ENCODE data around the gene ZEB2.

Gene ZEB2

DNA sequence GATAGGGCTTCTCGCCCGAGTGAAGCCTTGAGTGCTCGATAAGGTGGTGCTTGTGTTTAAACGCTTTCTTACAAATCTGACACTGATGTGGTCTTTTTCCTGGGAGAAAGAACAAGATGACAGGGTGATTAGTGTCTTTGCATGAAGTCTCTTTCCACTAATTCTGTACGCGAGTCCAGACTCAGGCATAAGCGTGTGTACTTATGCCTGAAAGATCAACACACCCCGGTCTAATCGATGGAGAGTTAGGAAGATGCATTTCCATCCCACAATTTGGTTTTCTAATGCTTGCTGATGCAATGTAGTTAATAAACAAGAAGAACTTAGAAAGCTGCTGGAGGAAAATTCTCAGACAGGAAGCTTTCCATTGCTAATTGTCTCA lies 130.0 kb downstream of the ZEB2 start:
- Histone ChIP-seq H3K4me3 (ENCODE audit: insufficient read depth, low read length, poor library complexity, severe bottlenecking) (no peak overlapping the region), H3K36me3 (ENCODE audit: low read length) (peaks cover 3% of the 10 kb centered on the region; the same call in 1 of the 2 replicates), H3K9me2 (replicated peaks; ENCODE audit: insufficient read depth, low read length) (no peaks in the 10 kb centered on the region), H3K9ac (ENCODE audit: low read length) (no peak overlapping the region), H3K27me3 (ENCODE audit: low read length) (no peaks in the 10 kb centered on the region), H3K79me2 (ENCODE audit: insufficient read depth, low read length) (no peaks in the 10 kb centered on the region), H3F3A (ENCODE audit: insufficient read depth) (no peaks in the 10 kb centered on the region), H3K9me3 (ENCODE audit: insufficient read depth, low read length) (no peaks in the 10 kb centered on the region), H3K27ac (ENCODE audit: low read depth, low read length) (no peak overlapping the region), H3K4me2 (ENCODE audit: low read depth, low read length, poor library complexity, severe bottlenecking) (no peak overlapping the region), H2AFZ (ENCODE audit: low read depth, low read length, severe bottlenecking) (no peak overlapping the region), H4K20me1 (ENCODE audit: low read depth, low read length) (no peaks in the 10 kb centered on the region)
- TF ChIP-seq, protein P1, sequence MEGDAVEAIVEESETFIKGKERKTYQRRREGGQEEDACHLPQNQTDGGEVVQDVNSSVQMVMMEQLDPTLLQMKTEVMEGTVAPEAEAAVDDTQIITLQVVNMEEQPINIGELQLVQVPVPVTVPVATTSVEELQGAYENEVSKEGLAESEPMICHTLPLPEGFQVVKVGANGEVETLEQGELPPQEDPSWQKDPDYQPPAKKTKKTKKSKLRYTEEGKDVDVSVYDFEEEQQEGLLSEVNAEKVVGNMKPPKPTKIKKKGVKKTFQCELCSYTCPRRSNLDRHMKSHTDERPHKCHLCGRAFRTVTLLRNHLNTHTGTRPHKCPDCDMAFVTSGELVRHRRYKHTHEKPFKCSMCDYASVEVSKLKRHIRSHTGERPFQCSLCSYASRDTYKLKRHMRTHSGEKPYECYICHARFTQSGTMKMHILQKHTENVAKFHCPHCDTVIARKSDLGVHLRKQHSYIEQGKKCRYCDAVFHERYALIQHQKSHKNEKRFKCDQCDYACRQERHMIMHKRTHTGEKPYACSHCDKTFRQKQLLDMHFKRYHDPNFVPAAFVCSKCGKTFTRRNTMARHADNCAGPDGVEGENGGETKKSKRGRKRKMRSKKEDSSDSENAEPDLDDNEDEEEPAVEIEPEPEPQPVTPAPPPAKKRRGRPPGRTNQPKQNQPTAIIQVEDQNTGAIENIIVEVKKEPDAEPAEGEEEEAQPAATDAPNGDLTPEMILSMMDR (IDR thresholded peaks at IDR 0.05; ENCODE audit: insufficient read depth, low read length, poor library complexity, severe bottlenecking) = no peak
- TF ChIP-seq EZH2phosphoT487 (conservative IDR thresholded peaks at IDR 0.05; ENCODE audit: low read length) = no peak

DNA sequence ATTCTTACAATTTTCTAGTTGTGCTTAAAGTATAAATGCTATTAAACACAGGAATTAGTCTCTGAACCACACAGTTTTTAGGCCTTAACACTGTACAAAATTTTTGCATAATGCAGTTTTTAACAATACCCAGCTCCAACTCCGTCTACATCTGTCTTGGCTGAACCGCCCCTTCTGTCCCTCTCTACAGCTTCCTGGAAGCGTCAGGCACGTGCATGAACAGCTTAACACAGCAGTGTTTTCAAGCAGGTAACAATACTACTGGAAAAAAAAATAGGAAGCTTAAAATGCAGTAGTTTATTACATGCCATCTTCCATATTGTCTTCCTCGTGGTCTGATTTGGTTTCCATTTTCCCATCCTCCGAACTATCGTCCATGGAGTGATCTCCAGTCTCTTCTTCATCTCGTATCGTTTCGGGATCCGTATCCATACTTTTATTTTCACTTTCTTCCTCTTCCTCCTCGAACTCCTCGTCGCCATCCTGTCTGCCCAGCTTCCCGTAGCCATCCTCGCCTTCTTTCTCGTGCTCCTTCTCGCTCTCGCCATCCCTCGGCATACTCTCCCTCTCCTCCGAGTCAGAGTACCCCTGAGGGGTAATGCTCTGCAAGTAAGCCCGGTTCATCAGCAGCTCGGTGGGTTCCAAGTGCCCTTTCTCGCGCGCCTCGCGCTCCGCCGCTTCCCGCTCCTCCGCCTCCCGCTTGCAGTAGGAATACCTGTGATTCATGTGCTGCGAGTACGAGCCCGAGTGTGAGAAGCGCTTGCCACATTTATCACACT lies 130.6 kb downstream of the ZEB2 start:
- no peaks in the 10 kb centered on the region for H3K27me3 ChIP-seq (ENCODE audit: low read length)

DNA sequence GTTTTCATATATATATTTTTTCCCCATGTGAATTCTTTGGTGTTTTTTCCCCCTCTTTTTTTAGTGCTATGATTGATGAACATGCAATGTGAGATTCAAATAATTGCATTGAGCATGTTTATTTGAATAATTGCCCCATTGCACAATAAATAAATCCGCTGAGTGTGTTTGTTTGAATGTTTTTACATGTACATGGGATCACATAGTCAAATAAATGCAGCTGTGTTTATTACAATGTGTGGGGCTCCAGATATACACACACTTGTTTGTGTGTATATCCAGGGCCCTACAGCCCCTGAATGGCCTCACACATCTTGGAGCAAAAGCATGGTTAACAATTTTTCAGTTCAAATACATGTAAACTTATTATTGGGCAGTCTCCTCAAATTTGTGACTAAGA lies 134.5 kb downstream of the ZEB2 start:
- TF ChIP-seq, protein P1 (IDR thresholded peaks at IDR 0.05; ENCODE audit: insufficient read depth, low read length, poor library complexity, severe bottlenecking) = no peak
- TF ChIP-seq EZH2phosphoT487 (conservative IDR thresholded peaks at IDR 0.05; ENCODE audit: low read length) = no peak
- Histone ChIP-seq H3K36me3 (ENCODE audit: low read length) (no peaks in the 10 kb centered on the region), H3K79me2 (ENCODE audit: insufficient read depth, low read length) (no peaks in the 10 kb centered on the region), H3K4me2 (ENCODE audit: low read depth, low read length, poor library complexity, severe bottlenecking) (no peak overlapping the region), H3K27me3 (ENCODE audit: low read length) (no peaks in the 10 kb centered on the region), H3K27ac (ENCODE audit: low read depth, low read length) (no peak overlapping the region), H3K9me3 (ENCODE audit: insufficient read depth, low read length) (no peaks in the 10 kb centered on the region), H3F3A (ENCODE audit: insufficient read depth) (no peaks in the 10 kb centered on the region), H2AFZ (ENCODE audit: low read depth, low read length, severe bottlenecking) (no peak overlapping the region), H4K20me1 (ENCODE audit: low read depth, low read length) (no peaks in the 10 kb centered on the region), H3K9ac (ENCODE audit: low read length) (no peak overlapping the region), H3K9me2 (replicated peaks; ENCODE audit: insufficient read depth, low read length) (no peaks in the 10 kb centered on the region), H3K4me3 (ENCODE audit: insufficient read depth, low read length, poor library complexity, severe bottlenecking) (no peak overlapping the region)

More for the DNA sequence above, 130.6 kb downstream of the ZEB2 start:
- Histone ChIP-seq H3K79me2 (ENCODE audit: insufficient read depth, low read length) (no peaks in the 10 kb centered on the region), H3K9ac (ENCODE audit: low read length) (no peak overlapping the region), H3K9me3 (ENCODE audit: insufficient read depth, low read length) (no peaks in the 10 kb centered on the region), H3K27ac (ENCODE audit: low read depth, low read length) (no peak overlapping the region), H3K9me2 (replicated peaks; ENCODE audit: insufficient read depth, low read length) (no peaks in the 10 kb centered on the region), H4K20me1 (ENCODE audit: low read depth, low read length) (no peaks in the 10 kb centered on the region), H3F3A (ENCODE audit: insufficient read depth) (no peaks in the 10 kb centered on the region), H3K4me2 (ENCODE audit: low read depth, low read length, poor library complexity, severe bottlenecking) (no peak overlapping the region), H2AFZ (ENCODE audit: low read depth, low read length, severe bottlenecking) (no peak overlapping the region), H3K4me3 (ENCODE audit: insufficient read depth, low read length, poor library complexity, severe bottlenecking) (no peak overlapping the region), H3K36me3 (ENCODE audit: low read length) (peaks cover 3% of the 10 kb centered on the region; the same call in 1 of the 2 replicates)
- TF ChIP-seq, protein P1 (IDR thresholded peaks at IDR 0.05; ENCODE audit: insufficient read depth, low read length, poor library complexity, severe bottlenecking) = no peak
- TF ChIP-seq EZH2phosphoT487 (conservative IDR thresholded peaks at IDR 0.05; ENCODE audit: low read length) = no peak

All from SU-DHL-6 (cell line).